GM10248 (cell line): ENCODE measurements around the gene RANBP3.

Experiments used
- CTCF ChIA-PET: fragments of 300-600 bp; sonication (Branson Sonifier 250); formaldehyde crosslinking; extraction: SDS; loops from one replicate; lab custom pipeline; 2021; ENCODE audit warnings: antibody characterized with exemption; lab: Yijun Ruan, JAX
- POLR2A ChIA-PET: fragments of 350-650 bp; sonication (Branson Sonifier 250); formaldehyde crosslinking; extraction: SDS; loops from one replicate; lab custom pipeline; 2020; ENCODE audit warnings: antibody characterized with exemption; lab: Yijun Ruan, JAX
- DNase-seq: peaks from one replicate; pipeline ENCODE4 v3.0.0; 2012; ENCODE audit errors: extremely low spot score
- CTCF ChIP-seq: IDR thresholded peaks from 2 replicates; pipeline ENCODE4 v1.5.1; 2012; ENCODE audit warnings: mild to moderate bottlenecking, low read depth; ENCODE audit errors: extremely low read depth, missing control alignments, control extremely low read depth

RANBP3 gene

DNA sequence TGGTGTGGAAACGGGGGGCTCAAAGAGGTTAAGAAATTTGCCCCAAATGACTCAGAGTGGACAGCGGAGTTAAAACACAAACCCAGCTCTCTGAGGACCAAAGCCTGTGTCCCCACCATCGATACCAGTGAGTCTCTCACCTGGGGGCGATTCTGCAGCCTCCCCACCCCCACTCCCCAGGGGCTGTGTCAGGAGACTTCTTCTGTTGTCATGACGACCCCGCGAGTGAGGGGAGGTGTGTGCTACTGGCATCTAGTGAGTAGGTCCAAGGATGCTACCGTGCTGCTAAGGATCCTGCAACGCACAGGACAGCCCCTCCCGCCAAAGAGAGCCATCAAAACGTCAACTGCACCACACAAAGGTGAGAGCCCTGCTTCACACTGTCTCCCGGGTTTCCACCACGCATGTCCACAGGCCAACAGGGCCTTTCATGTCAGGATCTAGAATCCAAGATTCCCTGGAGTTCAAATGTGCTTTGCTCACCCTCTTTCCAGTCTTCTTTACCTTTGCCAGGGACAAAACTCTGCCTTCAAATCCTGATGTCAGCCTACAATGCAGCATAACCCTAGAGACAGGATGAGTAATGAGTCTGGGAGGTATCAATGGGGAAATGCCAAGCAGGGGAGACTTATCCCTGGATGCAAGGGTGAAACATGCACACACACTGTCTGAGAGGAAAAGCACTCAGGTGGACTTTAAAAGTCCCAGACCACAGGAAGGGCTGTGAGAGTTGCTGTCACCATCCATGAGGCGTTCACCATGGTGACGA lies 3.9 kb downstream of the RANBP3 start:
- ChIA-PET CTCF (interaction anchor here (1.0 to 6.2 kb wide), 6 partner anchors 10 to 146 kb away, joined by 3 to 41 read pairs (median 3); no protein-coding TSS in a partner anchor), POLR2A (no interaction called here)
- no peak for TF ChIP-seq CTCF
- DNase-seq, result no peak

- POLR2A ChIA-PET, result no interaction called here
- no peak for TF ChIP-seq CTCF
- CTCF ChIA-PET, result interaction anchor here (1.2 to 4.1 kb wide), 3 partner anchors 12 to 153 kb away, joined by 3 to 14 read pairs (median 3); no protein-coding TSS in a partner anchor
- DNase-seq, result no peak
These were observed 4.6 kb downstream of the RANBP3 start for GRCh38 chr19:5973376-5973775.

DNA sequence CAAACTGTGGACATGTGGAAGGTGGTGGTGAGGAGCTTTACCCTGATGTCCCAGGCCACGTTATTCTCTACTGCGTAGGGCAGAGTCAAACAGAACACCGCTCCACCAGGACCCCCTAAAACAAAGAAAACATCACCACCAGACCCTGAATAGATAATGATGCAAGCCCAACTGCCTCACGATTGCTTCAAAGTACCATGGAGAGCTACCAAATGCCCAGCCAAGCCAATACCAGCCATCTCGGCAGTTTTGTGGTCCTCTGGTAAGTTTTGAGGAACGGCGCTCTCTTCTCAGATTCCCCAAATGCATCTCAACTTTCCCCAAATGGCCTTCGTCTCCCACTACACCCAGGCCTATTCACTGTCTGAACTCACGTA lies 5.6 kb downstream of the RANBP3 start:
- no peak for TF ChIP-seq CTCF
- POLR2A ChIA-PET, result no interaction called here
- CTCF ChIA-PET, result interaction anchor here (1.1 to 7.7 kb wide), 5 partner anchors 13 to 168 kb away, joined by 3 to 66 read pairs (median 5); partner anchors contain the start of gene NRTN
- DNase-seq, result no peak

GRCh38 chr19:5971714-5972354 lies 6.1 kb downstream of the RANBP3 start:
- ChIA-PET POLR2A (no interaction called here), CTCF (interaction anchor here (1.1 to 7.7 kb wide), 5 partner anchors 13 to 168 kb away, joined by 3 to 66 read pairs (median 5); partner anchors contain the start of gene NRTN)
- TF ChIP-seq CTCF, result no peak
- no peak for DNase-seq

GRCh38 chr19:5969476-5969875 lies 8.5 kb downstream of the RANBP3 start:
- no peak for DNase-seq
- no peak for TF ChIP-seq CTCF
- CTCF ChIA-PET, result interaction anchor here (4.1 to 7.7 kb wide), 2 partner anchors 16 to 53 kb away, joined by 14 to 66 read pairs; no protein-coding TSS in a partner anchor
- POLR2A ChIA-PET, result no interaction called here
